KOPT-K1 (cell line): Measurements from ENCODE around the gene GRIP1.

Source experiments
- H3K27ac ChIP-seq: fragments of 200-600 bp; sonication (generic); 2 replicates; pipeline ENCODE4 v1.5.1; 2016; ENCODE audit warnings: antibody characterized with exemption, mild to moderate bottlenecking, low read depth, low read length; ENCODE audit not compliant: poor library complexity, severe bottlenecking
- H3K36me3 ChIP-seq: fragments of 200-600 bp; sonication (generic); 2 replicates; pipeline ENCODE4 v1.5.1; 2017; ENCODE audit warnings: antibody characterized with exemption, mild to moderate bottlenecking, low read length, moderate library complexity; ENCODE audit not compliant: insufficient read depth
- H3K9me3 ChIP-seq: fragments of 200-600 bp; sonication (generic); 2 replicates; pipeline ENCODE4 v1.5.1; 2017; ENCODE audit warnings: antibody characterized with exemption, low read length, mild to moderate bottlenecking; ENCODE audit not compliant: insufficient read depth, poor library complexity, severe bottlenecking

Gene GRIP1

DNA sequence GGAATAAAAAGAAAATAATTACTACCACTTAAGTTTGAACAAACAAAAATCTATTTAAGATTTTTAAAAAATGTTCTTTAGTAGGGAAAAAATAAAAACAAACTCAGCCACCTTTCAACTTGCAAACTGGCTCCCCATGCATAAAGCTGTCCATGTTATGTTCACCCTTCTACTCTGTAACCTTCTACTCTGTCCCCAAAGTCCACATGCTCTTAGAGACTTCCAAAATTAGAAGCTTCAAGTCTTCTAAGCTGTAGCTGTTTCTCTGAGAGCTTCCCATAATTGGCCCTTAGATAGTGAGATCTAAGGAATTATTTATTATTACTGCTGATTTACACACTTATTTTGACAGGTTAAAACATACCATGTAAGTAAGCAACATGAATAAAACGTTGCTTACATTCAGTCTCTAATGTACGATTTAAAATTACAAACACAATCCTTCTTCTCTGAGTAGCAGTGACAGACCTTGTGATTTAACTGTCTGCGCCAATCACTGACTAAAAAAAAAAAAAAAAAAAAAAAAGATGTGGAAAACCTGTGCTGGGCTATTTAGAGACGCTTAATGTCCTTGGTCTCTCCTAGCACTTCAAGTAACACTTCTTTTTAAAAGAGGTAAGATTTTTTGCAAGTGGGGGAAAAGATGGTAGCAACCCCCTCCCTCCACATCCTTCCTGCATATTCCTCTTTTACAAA, 28.3 kb upstream of the GRIP1 start:
- no peaks in the 10 kb centered on the region for H3K9me3 ChIP-seq
- no peaks in the 10 kb centered on the region for H3K36me3 ChIP-seq
- no peak overlapping the region for H3K27ac ChIP-seq

GRCh38 chr12:66699738-66700482, 21.0 kb upstream of the GRIP1 start:
- H3K27ac ChIP-seq: no peak overlapping the region
- H3K9me3 ChIP-seq: no peaks in the 10 kb centered on the region
- no peaks in the 10 kb centered on the region for H3K36me3 ChIP-seq

GRCh38 chr12:66698558-66698957, 19.7 kb upstream of the GRIP1 start:
- H3K9me3 ChIP-seq: no peaks in the 10 kb centered on the region
- H3K27ac ChIP-seq: no peak overlapping the region
- H3K36me3 ChIP-seq: no peaks in the 10 kb centered on the region

DNA sequence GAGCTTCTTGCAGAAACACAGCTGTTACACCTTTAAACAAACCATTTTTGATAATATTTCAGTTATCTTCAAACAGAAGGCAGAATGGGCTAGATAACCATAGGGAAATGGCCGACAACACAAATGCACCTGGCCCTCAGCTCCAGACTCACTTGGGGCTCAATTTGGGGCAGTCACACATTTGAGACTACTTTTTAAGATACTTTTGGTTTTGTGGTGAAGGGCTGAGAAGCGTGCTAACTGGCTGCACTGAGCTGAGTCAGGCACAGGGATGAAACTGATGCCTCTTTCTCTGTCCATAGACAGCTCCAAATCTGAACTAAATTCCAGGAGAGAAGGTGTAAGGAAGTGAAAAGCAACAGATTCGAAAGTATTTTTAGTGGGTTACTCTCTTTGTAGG, 18.5 kb upstream of the GRIP1 start:
- no peaks in the 10 kb centered on the region for H3K36me3 ChIP-seq
- H3K27ac ChIP-seq: no peak overlapping the region
- H3K9me3 ChIP-seq: no peaks in the 10 kb centered on the region

DNA sequence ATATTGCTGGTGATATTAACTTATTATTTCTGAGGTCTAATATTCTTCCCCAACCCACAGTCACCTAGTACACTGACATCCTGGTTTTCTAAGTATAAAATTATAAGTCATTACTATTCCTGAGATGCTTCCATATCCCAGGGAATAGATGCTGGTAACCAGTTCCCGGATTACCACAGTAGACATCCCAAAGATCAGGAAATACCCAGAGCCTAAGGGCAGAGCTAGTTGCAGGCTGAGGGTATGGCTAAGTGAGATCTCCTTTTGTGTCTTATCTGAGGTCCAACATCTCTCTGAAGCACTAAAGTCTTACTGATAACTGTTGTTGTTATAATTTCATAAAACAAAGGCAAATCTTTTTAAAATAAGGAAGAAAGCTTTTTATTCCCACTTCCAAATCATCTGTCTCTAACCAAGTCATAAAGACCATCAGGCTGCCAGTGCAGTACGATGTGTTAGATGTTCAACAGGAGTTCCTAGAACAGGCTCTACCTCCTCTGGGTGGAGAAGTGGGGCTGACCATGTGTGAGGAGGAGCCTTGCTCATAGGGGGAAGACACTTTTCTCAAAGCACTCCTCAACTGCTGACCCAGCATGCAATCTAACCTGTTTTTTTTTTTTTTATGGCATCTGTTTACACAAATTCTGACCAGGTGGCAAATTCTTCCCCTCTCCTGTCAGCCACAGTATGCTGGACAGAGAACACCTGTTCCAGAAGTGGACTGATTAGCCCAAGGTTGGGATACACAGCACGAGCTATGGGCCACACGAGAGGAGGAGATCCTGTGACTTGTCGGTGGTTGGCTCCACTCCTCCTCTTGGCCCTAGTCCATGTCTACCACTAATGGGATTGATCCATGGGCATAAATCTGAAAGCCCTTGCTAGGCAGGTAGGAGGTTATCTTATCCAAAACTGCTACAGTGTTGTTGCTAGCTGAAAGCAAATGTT, 16.1 kb upstream of the GRIP1 start:
- Histone ChIP-seq H3K27ac (no peak overlapping the region), H3K9me3 (no peaks in the 10 kb centered on the region), H3K36me3 (no peaks in the 10 kb centered on the region)

DNA sequence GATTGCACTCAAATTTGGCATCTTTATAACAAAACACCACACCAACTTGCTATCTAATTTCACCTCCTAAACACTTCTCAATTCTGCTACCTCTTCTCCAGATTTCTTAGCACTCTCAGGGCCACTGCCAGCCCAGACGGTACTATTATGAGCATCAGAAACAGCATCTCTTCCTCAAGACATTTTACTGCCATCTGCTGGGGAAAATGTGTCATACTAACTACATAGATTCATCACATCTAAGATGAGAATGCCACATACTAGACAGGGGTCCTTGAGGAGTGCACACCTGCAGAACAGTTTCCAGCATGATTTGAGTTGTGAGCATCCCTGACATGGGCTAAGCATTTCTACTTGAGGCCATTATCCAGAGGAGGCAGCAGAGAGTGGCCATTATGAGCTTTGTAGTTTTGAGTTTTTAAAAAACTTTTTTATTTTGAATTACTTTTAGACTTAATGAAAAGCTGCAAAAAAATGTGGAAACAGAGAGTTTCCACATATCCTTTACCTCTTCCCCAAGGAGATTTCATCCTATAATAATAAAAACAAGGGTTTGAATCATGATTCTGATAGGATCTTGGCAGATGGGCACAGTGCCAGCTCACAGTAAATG, 15.1 kb upstream of the GRIP1 start:
- Histone ChIP-seq H3K9me3 (no peaks in the 10 kb centered on the region), H3K27ac (no peak overlapping the region), H3K36me3 (no peaks in the 10 kb centered on the region)

- H3K36me3 ChIP-seq: no peaks in the 10 kb centered on the region
- no peak overlapping the region for H3K27ac ChIP-seq
- H3K9me3 ChIP-seq: no peaks in the 10 kb centered on the region
Observed at GRCh38 chr12:66692986-66693385, 14.1 kb upstream of the GRIP1 start.

DNA sequence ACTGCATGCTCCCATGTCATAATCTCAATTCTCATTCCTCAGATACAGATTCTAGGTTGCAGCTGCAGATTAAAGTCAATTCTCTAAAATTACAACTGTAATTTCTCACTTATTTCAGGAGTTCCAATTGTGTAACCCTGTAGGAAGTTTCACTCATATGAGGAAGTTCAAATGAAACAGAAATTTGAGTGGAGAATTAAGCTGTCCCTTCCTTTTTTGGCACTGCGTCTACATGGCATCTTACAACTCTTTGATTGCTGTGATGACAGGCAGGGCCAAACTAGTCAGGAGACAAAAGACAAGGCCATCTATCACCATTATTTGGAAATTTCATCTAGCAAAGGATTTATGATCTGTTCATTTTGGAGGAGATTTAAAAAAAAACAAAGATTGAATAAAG, 13.3 kb upstream of the GRIP1 start:
- H3K36me3 ChIP-seq: no peaks in the 10 kb centered on the region
- no peak overlapping the region for H3K27ac ChIP-seq
- no peaks in the 10 kb centered on the region for H3K9me3 ChIP-seq

- Histone ChIP-seq H3K27ac (no peak overlapping the region), H3K9me3 (no peaks in the 10 kb centered on the region), H3K36me3 (no peaks in the 10 kb centered on the region)
Observed at GRCh38 chr12:66688846-66689439, 10.1 kb upstream of the GRIP1 start.

DNA sequence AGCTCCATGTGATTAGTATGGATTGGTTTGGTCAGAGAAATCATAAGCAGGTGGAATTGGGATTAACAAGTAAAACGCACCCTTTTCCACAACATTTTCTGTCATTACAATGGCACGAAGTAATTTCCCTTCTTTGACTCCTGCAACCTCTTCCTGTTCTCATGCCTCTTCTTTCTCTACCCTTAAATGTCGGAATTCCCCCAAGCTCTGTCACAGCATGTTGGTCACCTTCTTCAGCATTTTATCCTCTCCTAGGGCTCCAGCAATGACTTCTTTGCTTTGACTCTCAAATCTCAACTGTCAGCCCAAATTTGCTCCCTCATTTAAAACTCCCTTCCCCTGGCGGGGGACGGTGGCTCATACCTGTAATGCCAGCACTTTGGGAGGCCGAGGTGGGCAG, 5.3 kb upstream of the GRIP1 start:
- Histone ChIP-seq H3K36me3 (no peaks in the 10 kb centered on the region), H3K9me3 (no peaks in the 10 kb centered on the region), H3K27ac (no peak overlapping the region)

GRCh38 chr12:66683822-66684221, 4.9 kb upstream of the GRIP1 start:
- Histone ChIP-seq H3K9me3 (no peaks in the 10 kb centered on the region), H3K36me3 (no peaks in the 10 kb centered on the region), H3K27ac (no peak overlapping the region)

DNA sequence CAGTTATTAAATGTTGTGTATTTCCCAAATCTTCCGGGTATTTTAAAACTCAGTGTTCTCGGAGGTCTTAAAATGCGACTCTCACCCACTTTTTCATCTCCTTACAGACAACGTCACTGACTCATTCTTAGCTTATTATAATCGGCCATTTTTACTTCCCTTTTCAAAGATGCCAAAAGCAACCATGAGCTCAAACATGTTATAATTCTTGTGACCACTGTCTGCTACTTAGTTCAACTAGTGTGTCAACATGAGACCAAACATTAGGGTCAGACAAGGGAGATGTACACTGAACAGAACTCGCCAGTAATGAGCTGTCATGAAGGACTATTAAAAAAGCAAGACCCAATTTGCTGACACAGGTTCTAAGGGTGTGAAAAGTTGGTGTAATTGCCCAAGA, 4.2 kb upstream of the GRIP1 start:
- no peaks in the 10 kb centered on the region for H3K36me3 ChIP-seq
- no peaks in the 10 kb centered on the region for H3K9me3 ChIP-seq
- no peak overlapping the region for H3K27ac ChIP-seq

DNA sequence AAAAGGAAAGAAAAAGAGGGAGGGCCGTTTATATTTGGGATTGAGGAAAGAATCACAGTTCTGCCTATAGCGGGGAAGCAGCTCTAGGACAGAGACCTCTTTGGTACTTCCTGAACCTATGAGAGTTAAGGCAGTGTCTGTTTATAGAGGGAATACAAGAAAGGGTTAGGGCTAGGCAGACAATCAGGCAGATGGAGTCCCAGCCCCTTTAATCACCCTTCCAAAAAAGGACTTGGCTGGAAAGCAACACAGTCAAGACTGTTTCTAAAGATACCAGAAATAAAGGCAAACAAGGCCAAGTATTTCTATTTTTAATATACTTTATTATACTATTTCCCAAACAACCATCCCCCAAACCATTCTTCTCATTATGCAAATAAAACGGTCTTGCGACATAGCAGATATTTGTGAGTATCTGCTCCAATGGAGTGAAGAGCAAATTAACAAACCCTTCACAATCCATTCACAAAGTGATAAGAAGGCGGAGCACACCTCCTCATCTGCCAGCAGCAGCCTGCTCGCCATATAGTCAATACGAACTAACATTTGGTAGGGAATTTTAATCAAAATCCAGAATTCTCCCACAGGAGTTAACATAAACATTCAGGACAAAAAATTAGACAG, 697 bp upstream of the GRIP1 start:
- no peaks in the 10 kb centered on the region for H3K9me3 ChIP-seq
- no peak overlapping the region for H3K27ac ChIP-seq
- H3K36me3 ChIP-seq: no peaks in the 10 kb centered on the region

- no peak overlapping the region for H3K27ac ChIP-seq
- no peaks in the 10 kb centered on the region for H3K9me3 ChIP-seq
- H3K36me3 ChIP-seq: no peaks in the 10 kb centered on the region
Observed at GRCh38 chr12:66676241-66676640, 2.6 kb downstream of the GRIP1 start.
